H9 (cell line): ENCODE data around the gene S100G. TPM values are rescaled to one million over a fixed set of nuclear protein-coding genes. Genes with fewer than 3 reads are reported as not detected.
A peak's percentile ranks its signal among the peaks of the same experiment; 100 is the strongest.

Experiments
- DNase-seq: peaks from one replicate; pipeline ENCODE4 v3.0.0-alpha.2; 2017
- H2AFZ ChIP-seq: one replicate; pipeline ENCODE4 v1.6.1; 2013; ENCODE audit warnings: mild to moderate bottlenecking, low read length, control low read depth, moderate library complexity
- H2AK5ac ChIP-seq: 2 replicates; pipeline ENCODE4 v1.6.1; 2013; ENCODE audit warnings: low read length, control low read depth, mixed read lengths; ENCODE audit not compliant: insufficient read length
- H2BK120ac ChIP-seq: one replicate; pipeline ENCODE4 v1.6.1; 2013; ENCODE audit warnings: low read depth, mild to moderate bottlenecking, low read length, control low read depth, inconsistent platforms; ENCODE audit not compliant: poor library complexity, severe bottlenecking
- H2BK12ac ChIP-seq: 2 replicates; pipeline ENCODE4 v1.6.1; 2013; ENCODE audit warnings: low read length, control low read depth, mixed read lengths, low read depth; ENCODE audit not compliant: insufficient read length
- H2BK15ac ChIP-seq: 2 replicates; pipeline ENCODE4 v1.6.1; 2013; ENCODE audit warnings: low read depth, low read length, control low read depth
- H2BK20ac ChIP-seq: one replicate; pipeline ENCODE4 v1.6.1; 2013; ENCODE audit warnings: low read depth, mild to moderate bottlenecking, low read length, control low read depth, inconsistent platforms; ENCODE audit not compliant: poor library complexity, severe bottlenecking
- H2BK5ac ChIP-seq: 2 replicates; pipeline ENCODE4 v1.6.1; 2013; ENCODE audit warnings: low read length, control low read depth, mixed read lengths; ENCODE audit not compliant: insufficient read length
- H3K14ac ChIP-seq: 2 replicates; pipeline ENCODE4 v1.6.1; 2013; ENCODE audit warnings: low read length, control low read depth; ENCODE audit not compliant: insufficient read depth
- H3K18ac ChIP-seq: 2 replicates; pipeline ENCODE4 v1.6.1; 2013; ENCODE audit warnings: low read depth, mild to moderate bottlenecking, mixed read lengths, low read length, control low read depth; ENCODE audit not compliant: insufficient read length
- H3K23ac ChIP-seq: 2 replicates; pipeline ENCODE4 v1.6.1; 2013; ENCODE audit warnings: low read length, control low read depth, mixed read lengths, low read depth; ENCODE audit not compliant: insufficient read length
- H3K23me2 ChIP-seq: 2 replicates; pipeline ENCODE4 v1.6.1; 2013; ENCODE audit warnings: low read depth, mild to moderate bottlenecking, mixed read lengths, low read length, control low read depth; ENCODE audit not compliant: insufficient read length, poor library complexity, severe bottlenecking
- H3K27ac ChIP-seq: 2 replicates; pipeline ENCODE4 v1.5.1; 2013; ENCODE audit warnings: low read length, control low read depth, mixed read lengths, low read depth; ENCODE audit not compliant: insufficient read length
- H3K27me3 ChIP-seq: 2 replicates; pipeline ENCODE4 v1.6.1; 2013; ENCODE audit warnings: low read length, control low read depth, inconsistent platforms; ENCODE audit not compliant: insufficient read depth
- H3K4ac ChIP-seq: 2 replicates; pipeline ENCODE4 v1.6.1; 2013; ENCODE audit warnings: low read depth, mild to moderate bottlenecking, control low read depth, inconsistent platforms, low read length, moderate library complexity
- H3K4me1 ChIP-seq: 2 replicates; pipeline ENCODE4 v1.6.1; 2013; ENCODE audit warnings: low read length, control low read depth, inconsistent platforms; ENCODE audit not compliant: insufficient read depth
- H3K4me2 ChIP-seq: 2 replicates; pipeline ENCODE4 v1.6.1; 2013; ENCODE audit warnings: low read length, control low read depth, mixed read lengths; ENCODE audit not compliant: insufficient read length, insufficient read depth
- H3K56ac ChIP-seq: 2 replicates; pipeline ENCODE4 v1.6.1; 2013; ENCODE audit warnings: low read depth, mild to moderate bottlenecking, mixed read lengths, low read length, control low read depth; ENCODE audit not compliant: insufficient read length
- H3K79me1 ChIP-seq: 2 replicates; pipeline ENCODE4 v1.6.1; 2013; ENCODE audit warnings: low read depth, mild to moderate bottlenecking, moderate library complexity, low read length, control low read depth, inconsistent platforms; ENCODE audit not compliant: insufficient read depth, poor library complexity, severe bottlenecking
- H3K79me2 ChIP-seq: 2 replicates; pipeline ENCODE4 v1.6.1; 2013; ENCODE audit warnings: low read length, control low read depth, inconsistent platforms; ENCODE audit not compliant: insufficient read depth
- H3K9ac ChIP-seq: 2 replicates; pipeline ENCODE4 v1.6.1; 2013; ENCODE audit warnings: low read length, control low read depth, mixed read lengths; ENCODE audit not compliant: insufficient read length; ENCODE audit errors: extremely low read depth
- H3K9me3 ChIP-seq: one replicate; pipeline ENCODE4 v1.6.1; 2013; ENCODE audit warnings: low read depth, low read length, inconsistent platforms; ENCODE audit not compliant: control insufficient read depth
- H3T11ph ChIP-seq: one replicate; pipeline ENCODE4 v1.6.1; 2013; ENCODE audit warnings: mild to moderate bottlenecking, low read length, control low read depth, inconsistent platforms
- H4K20me1 ChIP-seq: one replicate; pipeline ENCODE4 v1.6.1; 2013; ENCODE audit not compliant: control insufficient read depth, insufficient read length, insufficient read depth
- H4K5ac ChIP-seq: 2 replicates; pipeline ENCODE4 v1.6.1; 2013; ENCODE audit warnings: low read depth, mild to moderate bottlenecking, mixed read lengths, low read length, control low read depth; ENCODE audit not compliant: insufficient read length
- H4K8ac ChIP-seq: replicated peaks from 2 replicates; pipeline ENCODE4 v1.6.1; 2013; ENCODE audit warnings: low read length, control low read depth, mixed read lengths, low read depth; ENCODE audit not compliant: insufficient read length
- H4K91ac ChIP-seq: 2 replicates; pipeline ENCODE4 v1.6.1; 2013; ENCODE audit warnings: low read depth, mild to moderate bottlenecking, moderate library complexity, mixed read lengths, low read length, control low read depth; ENCODE audit not compliant: insufficient read length
- H3K27ac Mint-ChIP-seq, 3 experiments: 2 replicates in 2 of 3; 3 replicates in 1 of 3; pipeline ENCODE4 v1.8.0; 2020 to 2021; ENCODE audit warnings: mixed read lengths in 3 of 3, mild to moderate bottlenecking in 1 of 3, moderate library complexity in 1 of 3
- H3K27me3 Mint-ChIP-seq: 2 replicates; pipeline ENCODE4 v1.8.0; 2021; ENCODE audit warnings: low read depth, mild to moderate bottlenecking, moderate library complexity, mixed read lengths
- H3K36me3 Mint-ChIP-seq, 3 experiments: 2 replicates in 2 of 3; 3 replicates in 1 of 3; pipeline ENCODE4 v1.8.0; 2020 to 2021; ENCODE audit warnings: low read depth in 3 of 3, mixed read lengths in 3 of 3; ENCODE audit not compliant: insufficient read depth in 1 of 3
- H3K4me1 Mint-ChIP-seq, 2 experiments: 2 replicates each; pipeline ENCODE4 v1.8.0; 2020; ENCODE audit warnings: mixed read lengths in 2 of 2
- H3K4me3 Mint-ChIP-seq, 2 experiments: 2 replicates in 1 of 2; 3 replicates in 1 of 2; pipeline ENCODE4 v1.8.0; 2020 to 2021; ENCODE audit warnings: mild to moderate bottlenecking in 2 of 2, mixed read lengths in 2 of 2, moderate library complexity in 1 of 2
- H3K9me3 Mint-ChIP-seq, 2 experiments: 2 replicates in 1 of 2; 3 replicates in 1 of 2; pipeline ENCODE4 v1.8.0; 2020; ENCODE audit warnings: mild to moderate bottlenecking in 2 of 2, mixed read lengths in 2 of 2, moderate library complexity in 1 of 2
- CTCF ChIP-seq: fragments of 200-600 bp; sonication (generic); conservative IDR thresholded peaks from 3 replicates; pipeline ENCODE4 v1.8.0; 2021; ENCODE audit warnings: antibody characterized with exemption, mild to moderate bottlenecking
- WGBS: extraction: QIAGEN DNeasy Blood & Tissue Kit; methylation state at CpG from one replicate; pipeline ENCODE4 v1.1.7; 2013; ENCODE audit warnings: missing lambda C conversion rate, low lambda C conversion rate, mixed read lengths; ENCODE audit not compliant: insufficient read length; ENCODE audit errors: extremely low coverage; 5-methylcytosine and 5-hydroxymethylcytosine counted together
- total RNA-seq: library from RNA; stranded (reverse); gene quantifications from 2 replicates; pipeline ENCODE4 v1.2.1, GENCODE V29; 2021

Gene S100G
- total RNA-seq, 1 experiment from 2014 or later, result not detected

- H3K4ac ChIP-seq, result no peak overlapping the region
- H2BK20ac ChIP-seq, result no peak overlapping the region
- no peak overlapping the region for H3K23ac ChIP-seq
- TF ChIP-seq CTCF, result no peak
- H2BK12ac ChIP-seq, result no peak overlapping the region
- no peak overlapping the region for H2BK5ac ChIP-seq
- H3K9me3 ChIP-seq, result no peaks in the 10 kb centered on the region
- H4K8ac ChIP-seq, result no peak overlapping the region
- no peak for DNase-seq
- Mint-ChIP-seq H3K36me3 (peaks cover 40 to 88% (median 83%) of the 10 kb centered on the region in 3 experiments; a peak in 6 of 7 replicates), H3K27ac (peak overlapping the region in 1 of 3 experiments; percentile 41; a peak in 1 of 7 replicates), H3K4me3 (no peak overlapping the region), H3K27me3 (no peaks in the 10 kb centered on the region), H3K9me3 (no peaks in the 10 kb centered on the region), H3K4me1 (0 out of 4 replicates have a peak, but pooled peaks cover 0 to 5% of the 10 kb centered on the region in 2 experiments)
- no peak overlapping the region for H2BK15ac ChIP-seq
- no peak overlapping the region for H2AFZ ChIP-seq
- H4K20me1 ChIP-seq, result no peaks in the 10 kb centered on the region
- no peak overlapping the region for H3K4me2 ChIP-seq
- H3K14ac ChIP-seq, result no peak overlapping the region
- no peak overlapping the region for H3T11ph ChIP-seq
- no peaks in the 10 kb centered on the region for H3K27me3 ChIP-seq
- no peaks in the 10 kb centered on the region for H3K23me2 ChIP-seq
- no peak overlapping the region for H3K9ac ChIP-seq
- no peak overlapping the region for H2AK5ac ChIP-seq
- no peaks in the 10 kb centered on the region for H3K79me1 ChIP-seq
- H3K18ac ChIP-seq, result no peak overlapping the region
- H4K91ac ChIP-seq, result no peak overlapping the region
- H4K5ac ChIP-seq, result no peak overlapping the region
- WGBS, result no CpG with 5 or more reads among the region's 3 CpGs
- H3K27ac ChIP-seq, result no peak overlapping the region
- H3K56ac ChIP-seq, result no peak overlapping the region
- H2BK120ac ChIP-seq, result no peak overlapping the region
- no peaks in the 10 kb centered on the region for H3K79me2 ChIP-seq
- H3K4me1 ChIP-seq, result no peaks in the 10 kb centered on the region
These were observed 47.0 kb downstream of the S100G start for GRCh38 chrX:16696956-16697355.
